KOPT-K1 (cell line): ENCODE data around the gene CACNA2D3.
"Not testable (repeated sequence)": the region's sequence is repeated elsewhere in the genome, so short reads cannot be mapped to it uniquely, and the experiment has no call there.

Source experiments
- H3K27ac ChIP-seq: fragments of 200-600 bp; sonication (generic); 2 replicates; pipeline ENCODE4 v1.5.1; 2016; ENCODE audit warnings: antibody characterized with exemption, mild to moderate bottlenecking, low read depth, low read length; ENCODE audit not compliant: poor library complexity, severe bottlenecking
- H3K36me3 ChIP-seq: fragments of 200-600 bp; sonication (generic); 2 replicates; pipeline ENCODE4 v1.5.1; 2017; ENCODE audit warnings: antibody characterized with exemption, mild to moderate bottlenecking, low read length, moderate library complexity; ENCODE audit not compliant: insufficient read depth
- H3K9me3 ChIP-seq: fragments of 200-600 bp; sonication (generic); 2 replicates; pipeline ENCODE4 v1.5.1; 2017; ENCODE audit warnings: antibody characterized with exemption, low read length, mild to moderate bottlenecking; ENCODE audit not compliant: insufficient read depth, poor library complexity, severe bottlenecking

The CACNA2D3 gene

DNA sequence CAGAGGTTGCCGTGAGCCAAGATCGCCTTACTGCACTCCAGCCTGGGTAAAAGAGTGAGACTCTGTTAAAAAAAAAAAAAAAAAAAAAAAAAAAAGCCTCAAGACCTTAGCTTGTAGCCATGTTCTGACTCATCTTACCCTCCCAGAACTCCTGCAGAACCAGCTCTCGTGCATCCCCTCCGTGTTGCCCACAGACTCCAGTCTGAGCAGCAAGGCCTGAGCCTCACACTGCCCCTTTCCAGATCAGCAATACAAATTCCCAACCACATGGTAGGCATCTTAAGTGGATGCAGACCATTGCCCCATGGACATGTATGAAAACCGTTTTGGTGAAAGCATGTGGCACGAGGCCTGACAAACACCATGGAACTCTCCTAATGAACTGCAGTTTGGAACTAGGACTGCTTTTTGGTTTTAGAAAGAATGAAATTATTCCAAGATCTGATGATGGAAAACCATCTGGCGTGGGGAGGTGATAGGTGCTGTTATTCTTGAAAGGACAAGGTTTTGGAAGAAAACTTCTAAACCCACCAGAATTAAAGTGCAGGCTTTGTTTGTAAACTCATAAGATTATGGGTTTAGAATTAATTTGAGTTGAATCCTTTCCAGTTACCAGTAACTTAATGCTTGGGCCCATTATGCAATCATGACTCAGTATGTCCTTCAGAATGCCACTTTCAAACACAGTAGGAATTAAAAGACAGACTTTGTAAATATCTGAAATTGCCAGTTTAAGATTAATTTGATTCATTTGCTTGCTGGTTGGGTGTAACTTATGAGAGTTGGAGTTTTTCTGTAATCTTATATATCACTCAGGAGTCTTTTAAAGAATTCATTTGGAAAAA is 969.3 kb downstream of the CACNA2D3 start:
- Histone ChIP-seq H3K36me3 (no peaks in the 10 kb centered on the region), H3K27ac (no peak overlapping the region), H3K9me3 (no peaks in the 10 kb centered on the region)

DNA sequence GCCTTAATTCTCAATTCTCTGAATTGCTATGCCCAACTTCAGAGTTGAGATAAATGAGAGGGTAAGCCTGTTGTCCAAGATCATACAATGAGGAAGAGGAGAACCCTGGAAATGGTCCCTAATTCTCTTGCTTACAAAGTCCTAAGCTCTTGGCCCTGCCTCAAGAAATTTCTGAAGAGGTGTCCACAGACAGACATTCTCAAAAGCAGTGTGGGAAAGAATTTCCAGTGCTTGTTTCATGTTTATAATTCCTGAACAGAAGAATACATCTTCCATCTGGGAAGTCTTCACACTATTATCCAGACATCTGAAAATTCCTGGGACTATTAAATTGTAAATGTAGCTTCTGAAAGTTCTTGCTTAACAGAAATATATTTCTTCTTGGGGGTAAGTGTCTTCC is 972.3 kb downstream of the CACNA2D3 start:
- no peak overlapping the region for H3K27ac ChIP-seq
- H3K9me3 ChIP-seq = no peaks in the 10 kb centered on the region
- no peaks in the 10 kb centered on the region for H3K36me3 ChIP-seq

DNA sequence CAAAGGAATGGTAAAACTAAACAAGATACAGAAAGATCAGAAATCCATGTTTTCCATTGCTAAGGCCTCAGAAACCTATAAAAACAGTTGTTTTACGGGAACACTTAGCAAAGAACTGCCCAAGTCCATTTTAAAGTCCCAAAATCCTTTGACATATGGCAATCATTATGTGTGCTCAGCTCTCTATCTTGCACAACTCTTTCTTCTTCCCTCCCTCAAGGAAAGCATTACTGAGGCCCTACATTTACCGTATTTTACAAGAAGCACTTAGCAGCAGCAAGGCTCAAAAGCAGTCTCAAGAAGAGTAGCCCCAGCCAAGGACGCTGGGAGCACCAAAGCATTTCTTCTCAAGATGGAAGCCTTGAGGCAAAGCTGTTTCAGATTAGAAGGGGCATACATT is 975.1 kb downstream of the CACNA2D3 start:
- no peak overlapping the region for H3K27ac ChIP-seq
- H3K36me3 ChIP-seq = no peaks in the 10 kb centered on the region
- H3K9me3 ChIP-seq = no peaks in the 10 kb centered on the region

DNA sequence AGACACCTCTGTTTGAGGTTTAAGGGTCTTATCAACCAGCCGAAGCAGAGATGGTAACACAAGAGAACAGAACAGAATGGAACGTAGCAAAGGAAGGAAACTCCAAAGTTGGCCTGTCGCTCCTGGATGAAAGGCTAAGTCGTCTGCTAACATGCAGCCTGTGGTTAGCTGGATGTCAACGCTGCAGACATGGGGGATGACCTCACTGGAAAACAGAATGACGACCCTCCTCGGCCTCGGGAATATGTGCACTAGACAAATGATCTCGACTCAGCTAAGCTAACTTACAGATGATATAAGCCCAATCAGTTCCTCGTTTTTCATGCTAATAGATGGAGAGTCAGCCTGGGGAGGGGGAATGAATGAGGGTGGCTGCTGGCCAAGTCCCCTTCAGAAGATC is 983.3 kb downstream of the CACNA2D3 start:
- Histone ChIP-seq H3K9me3 (no peaks in the 10 kb centered on the region), H3K27ac (no peak overlapping the region)

DNA sequence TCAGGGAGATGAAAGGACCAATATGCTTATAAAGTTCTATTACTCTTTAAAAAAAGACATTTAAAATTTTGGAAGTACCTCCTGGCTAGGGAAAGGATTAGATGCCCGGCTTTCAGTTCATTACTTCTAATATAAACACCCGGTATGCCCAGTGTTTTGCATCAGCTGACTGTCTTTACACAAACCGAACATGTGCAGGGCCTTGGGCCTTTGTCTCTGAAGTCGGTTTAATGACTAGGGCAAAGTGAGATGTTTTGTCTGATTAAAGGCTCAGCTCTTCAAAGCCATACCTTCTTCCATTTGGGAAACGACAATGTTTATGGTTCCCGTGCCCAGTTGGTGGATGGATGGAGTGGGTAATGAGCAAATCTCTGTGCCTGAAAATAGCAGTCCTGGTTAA is 984.8 kb downstream of the CACNA2D3 start:
- Histone ChIP-seq H3K9me3 (no peaks in the 10 kb centered on the region), H3K36me3 (no peaks in the 10 kb centered on the region), H3K27ac (no peak overlapping the region)

More for the DNA sequence above, 983.3 kb downstream of the CACNA2D3 start:
- no peaks in the 10 kb centered on the region for H3K36me3 ChIP-seq

DNA sequence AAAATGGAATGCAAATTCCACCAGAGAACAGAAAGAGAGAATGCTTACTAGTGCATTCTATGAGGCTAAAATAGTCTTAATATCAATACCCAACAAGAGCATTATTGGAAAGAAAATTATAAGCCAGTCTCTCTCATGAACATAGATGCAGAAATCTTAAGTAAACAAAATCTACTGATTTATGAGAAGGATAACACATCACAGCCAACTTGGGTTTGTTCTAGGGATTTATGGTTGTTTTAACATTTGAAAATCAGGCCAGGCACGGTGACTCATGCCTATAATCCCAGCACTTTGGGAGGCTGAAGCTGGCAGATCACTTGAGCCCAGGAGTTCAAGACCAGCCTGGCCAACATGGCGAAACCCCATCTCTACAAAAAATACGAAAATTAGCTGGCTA is 989.6 kb downstream of the CACNA2D3 start:
- not testable (repeated sequence) for H3K27ac ChIP-seq, H3K9me3 ChIP-seq, H3K36me3 ChIP-seq

DNA sequence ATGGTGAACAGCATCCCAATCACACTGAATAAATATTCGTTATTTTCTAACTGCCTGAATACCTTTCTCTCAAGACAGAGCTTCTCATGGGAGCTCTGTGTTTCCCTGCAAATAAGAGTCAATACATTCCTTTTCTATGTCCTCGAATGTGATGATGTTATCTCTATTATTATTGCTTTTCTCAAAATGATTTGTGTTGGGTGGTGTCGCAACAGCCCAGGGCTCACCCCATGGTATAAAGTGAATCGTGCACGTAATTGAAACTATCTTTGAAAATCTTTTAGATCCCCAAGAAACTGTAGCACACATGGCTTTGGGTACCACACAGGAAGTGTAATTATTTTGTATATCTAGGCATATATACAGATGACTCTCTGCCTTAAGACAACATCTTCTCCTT is 996.1 kb downstream of the CACNA2D3 start:
- Histone ChIP-seq H3K9me3 (no peaks in the 10 kb centered on the region), H3K27ac (no peak overlapping the region), H3K36me3 (no peaks in the 10 kb centered on the region)

DNA sequence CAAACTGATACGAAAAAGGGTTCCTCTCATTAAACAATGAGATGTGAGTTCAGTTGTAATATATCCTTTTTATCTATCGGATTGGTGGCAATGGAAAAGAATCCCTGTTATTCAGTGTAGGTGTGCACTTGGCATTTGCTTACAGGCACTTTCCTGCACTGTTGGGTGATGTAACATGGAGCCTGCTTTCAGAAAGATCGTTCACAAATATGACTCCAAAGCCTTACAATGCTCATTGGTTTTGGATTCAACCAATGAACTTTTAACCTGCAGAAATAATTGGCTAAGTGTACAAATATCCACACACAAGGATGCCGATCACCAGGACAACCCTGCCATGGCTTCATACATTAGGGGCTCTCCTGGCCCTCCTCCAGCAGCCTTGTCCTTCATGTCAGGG is 996.9 kb downstream of the CACNA2D3 start:
- no peaks in the 10 kb centered on the region for H3K36me3 ChIP-seq
- no peaks in the 10 kb centered on the region for H3K9me3 ChIP-seq
- H3K27ac ChIP-seq = no peak overlapping the region

DNA sequence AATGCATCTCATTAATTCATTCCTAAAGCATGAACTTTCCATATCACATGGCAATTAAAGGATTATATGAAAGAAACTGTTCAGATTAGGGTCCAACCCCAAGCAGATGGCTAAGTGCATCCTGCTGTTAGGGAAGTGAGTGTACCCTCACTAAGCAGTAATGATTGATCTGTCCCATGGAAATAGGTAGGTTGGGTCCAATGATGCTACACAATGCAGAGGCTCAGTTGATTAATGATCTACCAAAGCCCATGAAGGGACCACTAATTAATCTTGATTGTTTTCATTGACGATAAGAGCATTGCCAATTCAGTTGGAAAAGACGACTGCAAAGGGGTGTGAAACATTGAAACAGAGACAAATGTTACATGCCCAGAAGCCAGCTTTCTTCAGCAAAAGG is 1000.0 kb downstream of the CACNA2D3 start:
- Histone ChIP-seq H3K36me3 (no peaks in the 10 kb centered on the region), H3K9me3 (no peaks in the 10 kb centered on the region), H3K27ac (no peak overlapping the region)
